ENCODE results near the gene PNPLA2. TPM values are rescaled to one million over a fixed set of nuclear protein-coding genes. Genes with fewer than 3 reads are reported as not detected.

PNPLA2 gene
- total and polyA plus RNA-seq, 2 of the 8 experiments (the other 6 are each of a cell fraction or from before 2014, with no cell fraction given) = 30.9 to 62.1 TPM

GRCh38 chr11:849951-850774, 31.4 kb downstream of the PNPLA2 start:
- Histone ChIP-seq H2BK120ac (replicated peaks; ENCODE audit: low read depth, low read length) (no peak overlapping the region), H4K91ac (replicated peaks; ENCODE audit: insufficient read length, low read length) (no peak overlapping the region), H3K18ac (ENCODE audit: extremely low read depth, low read length) (no peak overlapping the region; the same call in 1 of the 2 replicates), H3K4me1 (replicated peaks in 1 of 4; ENCODE audit: control insufficient read depth in 3 of 4, insufficient read depth in 4 of 4, low read length in 3 of 4) (peaks cover 0 to 45% (median 27%) of the 10 kb centered on the region in 4 experiments; a peak in 6 of 7 replicates), H4K5ac (ENCODE audit: insufficient read length, low read depth, low read length) (no peak overlapping the region), H3K9me3 (ENCODE audit: insufficient read depth in 2 of 2, low read depth in 1 of 2, low read length in 1 of 2) (no peaks in the 10 kb centered on the region), H3K4me3 (ENCODE audit: extremely low read depth in 1 of 4, insufficient read depth in 2 of 4, low read depth in 3 of 4, low read length in 4 of 4) (peak overlapping the region; percentile 38 to 69 (median 55)), H3K9ac (replicated peaks in 1 of 4; ENCODE audit: extremely low read depth in 1 of 4, low read depth in 3 of 4, low read length in 3 of 4) (peak overlapping the region in 2 of 4 experiments; percentile 6 to 58; a peak in 2 of 7 replicates), H3K79me1 (ENCODE audit: low read depth, low read length) (peaks cover 2% of the 10 kb centered on the region; the same call in 1 of the 2 replicates), H3K36me3 (ENCODE audit: control insufficient read depth in 2 of 4, insufficient read depth in 4 of 4, low read length in 3 of 4) (no peaks in the 10 kb centered on the region), H3K27ac (ENCODE audit: low read depth, low read length) (no peak overlapping the region), H3K14ac (ENCODE audit: insufficient read length) (no peak overlapping the region), H3K4me2 (ENCODE audit: insufficient read depth in 1 of 2, low read depth in 2 of 2, low read length in 2 of 2) (peak overlapping the region; percentile 67 to 86), H3K23me2 (ENCODE audit: low read depth, low read length) (peaks cover 18% of the 10 kb centered on the region; the same call in 1 of the 2 replicates), H3K23ac (ENCODE audit: insufficient read length) (no peak overlapping the region), H3K27me3 (replicated peaks in 1 of 4; ENCODE audit: control insufficient read depth in 3 of 4, extremely low read depth in 1 of 4, insufficient read depth in 3 of 4, low read length in 3 of 4) (peaks cover 0 to 2% (median 0%) of the 10 kb centered on the region in 4 experiments; a peak in 4 of 7 replicates), H2AK5ac (ENCODE audit: low read depth, low read length) (no peak overlapping the region), H2AFZ (ENCODE audit: low read length) (no peak overlapping the region), H2BK15ac (ENCODE audit: low read length) (no peak overlapping the region), H3K79me2 (ENCODE audit: control insufficient read depth in 1 of 2, insufficient read depth in 2 of 2, low read length in 2 of 2) (peaks cover 0 to 9% of the 10 kb centered on the region in 2 experiments; a peak in 1 of 4 replicates), H2BK20ac (ENCODE audit: low read length) (no peak overlapping the region), H4K8ac (ENCODE audit: extremely low read depth, insufficient read depth, low read length) (no peak overlapping the region), H2BK12ac (ENCODE audit: low read depth, low read length) (no peak overlapping the region), H3K4ac (replicated peaks; ENCODE audit: insufficient read length, low read depth, low read length) (no peak overlapping the region), H3K56ac (replicated peaks; ENCODE audit: insufficient read length, low read depth, low read length) (no peak overlapping the region), H2BK5ac (ENCODE audit: low read depth, low read length) (no peak overlapping the region), H4K20me1 (replicated peaks in 1 of 2; ENCODE audit: control insufficient read depth in 1 of 2, insufficient read depth in 2 of 2, low read length in 2 of 2) (peaks cover 15 to 38% of the 10 kb centered on the region in 2 experiments)
- CTCF ChIA-PET (ENCODE audit: partially characterized antibody) = interaction anchor here (1.0 to 5.4 kb wide), 7 partner anchors 16 to 201 kb away, joined by 3 to 35 read pairs (median 15); no protein-coding TSS in a partner anchor
- WGBS, 2 experiments (ENCODE audit: extremely low coverage in 1 of 2, insufficient coverage in 1 of 2, insufficient read length in 1 of 2, insufficient replicate concordance in 2 of 2, low coverage in 1 of 2, low lambda C conversion rate in 2 of 2, missing lambda C conversion rate in 1 of 2) = 4% methylated on average over 48 of the region's 97 CpGs; no CpG with 5 or more reads in 1 of the 2 experiments
- POLR2A ChIA-PET (ENCODE audit: partially characterized antibody) = interaction anchor here (0.7 to 40.4 kb wide), 9 partner anchors 7 to 50 kb away, joined by 3 to 1917 read pairs (median 7); partner anchors contain the start of genes CD151, CEND1, CRACR2B and PIDD1
- FAIRE-seq (no peak), DNase-seq (ENCODE audit: low read depth in 1 of 2, low spot score in 2 of 2) (no peak)
- TF ChIP-seq PHF8 (conservative IDR thresholded peaks at IDR 0.05; ENCODE audit: low read depth, low read length) (peak; percentile 19; the same call in 1 of the 2 replicates), SUZ12 (IDR thresholded peaks at IDR 0.05; ENCODE audit: low read length) (no peak; the same call in 1 of the 2 replicates), NRF1 (IDR thresholded peaks at IDR 0.05; ENCODE audit: low read depth, low read length) (no peak), SIN3A (conservative IDR thresholded peaks at IDR 0.05 in 1 of 2, IDR thresholded peaks at IDR 0.05 in 1 of 2; ENCODE audit: low read depth in 1 of 2, low read length in 2 of 2) (0 out of 4 replicates have a peak, but pooled peaks of 1 of the 2 experiments have one; percentile 61), TBP (IDR thresholded peaks at IDR 0.05; ENCODE audit: low read depth, low read length) (0 out of 2 replicates have a peak, but pooled peaks have one; percentile 13), TAF1 (IDR thresholded peaks at IDR 0.05; ENCODE audit: low read depth, low read length) (0 out of 2 replicates have a peak, but pooled peaks have one; percentile 4), CTCF (IDR thresholded peaks at IDR 0.05; ENCODE audit: control extremely low read depth in 1 of 3, insufficient read depth in 1 of 3, low read depth in 1 of 3, low read length in 3 of 3) (no peak)

All from H1 (cell line).